GM12878 (cell line): ENCODE measurements around the gene OLIG3. TPM values are rescaled to one million over a fixed set of nuclear protein-coding genes. Genes with fewer than 3 reads are reported as not detected.

Experiments used
- ATAC-seq: fragments of 200-7000 bp; cut with Tn5 transposase; 3 replicates; pipeline ENCODE4 v1.9.1; 2020; ENCODE audit warnings: mild to moderate bottlenecking, moderate library complexity
- BruUV-seq: library from RNA; stranded (reverse); fragments of 400-500 nt; replicated peaks from 2 replicates; lab custom pipeline; 2021; lab: Mats Ljungman, UMichigan
- CTCF ChIA-PET: fragments of 300-600 bp; sonication (Branson Sonifier 250); formaldehyde crosslinking; extraction: SDS; loops from one replicate; lab custom pipeline; 2021; ENCODE audit warnings: inconsistent platforms; lab: Yijun Ruan, JAX
- POLR2A ChIA-PET: fragments of 350-600 bp; formaldehyde crosslinking; extraction: SDS; loops from one replicate; lab custom pipeline; 2021; ENCODE audit warnings: inconsistent platforms; lab: Charles Lee
- RAD21 ChIA-PET: fragments of 300-600 bp; sonication (Branson Sonifier 250); formaldehyde crosslinking; loops from one replicate; lab custom pipeline; 2023; ENCODE audit warnings: antibody characterized with exemption; ENCODE audit not compliant: unreplicated experiment; lab: Charles Lee
- SMC1A ChIA-PET: fragments of 300-600 bp; sonication (Branson Sonifier 250); formaldehyde crosslinking; loops from one replicate; lab custom pipeline; 2023; ENCODE audit not compliant: unreplicated experiment, uncharacterized antibody; lab: Charles Lee
- DNase-seq: peaks from one replicate; pipeline ENCODE4 v3.0.0-alpha.2; 2011; ENCODE audit warnings: low read depth, low spot score
- FAIRE-seq: peaks from 3 replicates; lab custom pipeline; 2011; peaks lifted over from hg19 to GRCh38; lab: Jason Lieb, UNC
- H2AFZ ChIP-seq: 2 replicates; pipeline ENCODE4 v1.6.0; 2011; ENCODE audit warnings: low read depth, low read length, control low read depth; ENCODE audit not compliant: control insufficient read depth
- H3K27ac ChIP-seq: 2 replicates; pipeline ENCODE4 v1.5.1; 2011; ENCODE audit warnings: control low read depth; ENCODE audit not compliant: control insufficient read depth, insufficient read depth
- H3K27me3 ChIP-seq, 2 experiments: replicated peaks in 1 of 2; 2 replicates each; pipeline versions ENCODE4 v1.6.0 to v1.6.1; 2011; ENCODE audit warnings: low read length in 1 of 2; ENCODE audit not compliant: control insufficient read depth in 2 of 2, insufficient read depth in 2 of 2
- H3K36me3 ChIP-seq, 2 experiments: 2 replicates each; pipeline ENCODE4 v1.5.1; 2011; ENCODE audit warnings: low read length in 1 of 2; ENCODE audit not compliant: control insufficient read depth in 2 of 2, insufficient read depth in 2 of 2
- H3K4me1 ChIP-seq: 2 replicates; pipeline ENCODE4 v1.6.1; 2011; ENCODE audit warnings: mild to moderate bottlenecking, low read length, moderate library complexity, mixed read lengths; ENCODE audit not compliant: control insufficient read depth, insufficient read depth
- H3K4me2 ChIP-seq: 2 replicates; pipeline ENCODE4 v1.6.0; 2011; ENCODE audit warnings: control low read depth; ENCODE audit not compliant: control insufficient read depth, insufficient read depth
- H3K4me3 ChIP-seq: fragments of 200-600 bp; sonication (generic); 2 replicates; pipeline ENCODE4 v1.5.1; 2016
- H3K79me2 ChIP-seq: 2 replicates; pipeline ENCODE4 v1.6.0; 2011; ENCODE audit warnings: low read length; ENCODE audit not compliant: control insufficient read depth, insufficient read depth
- H3K9ac ChIP-seq: 2 replicates; pipeline ENCODE4 v1.8.0; 2011; ENCODE audit warnings: low read length, control low read depth, mixed read lengths; ENCODE audit not compliant: control insufficient read depth, insufficient read depth
- H3K9me3 ChIP-seq: replicated peaks from 3 replicates; pipeline ENCODE4 v1.5.1; 2011; ENCODE audit warnings: mild to moderate bottlenecking, low read length; ENCODE audit not compliant: control insufficient read depth, insufficient read depth
- H4K20me1 ChIP-seq: 2 replicates; pipeline ENCODE4 v1.6.0; 2011; ENCODE audit not compliant: control insufficient read depth, insufficient read depth
- BRCA1 ChIP-seq: IDR thresholded peaks from 2 replicates; pipeline ENCODE4 v1.6.1; 2011; ENCODE audit warnings: low read depth, low read length, improper control_type of control experiment
- EGR1 ChIP-seq, 2 experiments: IDR thresholded peaks; 1 replicate in 1 of 2; 2 replicates in 1 of 2; pipeline ENCODE4 v1.6.1; 2011 to 2012; ENCODE audit warnings: low read depth in 2 of 2, low read length in 2 of 2, borderline replicate concordance in 1 of 2, mild to moderate bottlenecking in 1 of 2, moderate library complexity in 1 of 2
- EZH2 ChIP-seq: IDR thresholded peaks from 2 replicates; pipeline ENCODE4 v1.6.1; 2012; ENCODE audit warnings: low read depth, mild to moderate bottlenecking, control low read depth, inconsistent platforms, low read length, borderline replicate concordance; ENCODE audit not compliant: control insufficient read depth
- FOXM1 ChIP-seq: IDR thresholded peaks from 2 replicates; pipeline ENCODE4 v1.6.1; 2012; ENCODE audit warnings: low read depth, mild to moderate bottlenecking, inconsistent platforms, low read length, moderate library complexity
- HDAC6 ChIP-seq: fragments of 200-600 bp; sonication (generic); IDR thresholded peaks from one replicate; pipeline ENCODE4 v1.8.0; 2017; ENCODE audit warnings: antibody characterized with exemption; ENCODE audit not compliant: unreplicated experiment
- NBN ChIP-seq: fragments of 450-650 bp; IDR thresholded peaks from 2 replicates; pipeline ENCODE4 v1.6.1; 2016
- NR2C1 ChIP-seq: fragments of 450-650 bp; IDR thresholded peaks from 2 replicates; pipeline ENCODE4 v1.6.1; 2017; ENCODE audit warnings: antibody characterized with exemption, mild to moderate bottlenecking, moderate library complexity
- RBBP5 ChIP-seq: fragments of 200-600 bp; sonication (generic); conservative IDR thresholded peaks from 2 replicates; pipeline ENCODE4 v1.6.1; 2016
- SPI1 ChIP-seq: IDR thresholded peaks from 2 replicates; pipeline ENCODE4 v1.6.1; 2011; ENCODE audit warnings: low read depth, mild to moderate bottlenecking, low read length, moderate library complexity, borderline replicate concordance; ENCODE audit not compliant: insufficient read depth
- WGBS: methylation state at CpG from one replicate; pipeline ENCODE4 v1.1.6; 2016; ENCODE audit warnings: low lambda C conversion rate; ENCODE audit not compliant: insufficient replicate concordance, insufficient coverage; ENCODE audit errors: missing lambda C conversion rate; 5-methylcytosine and 5-hydroxymethylcytosine counted together
- in situ Hi-C: fragments of 300-500 bp; cut with MboI; formaldehyde crosslinking; loops from 9 replicates; pipeline ENCODE4 v1.14.3; 2018; ENCODE audit warnings: mixed read lengths
- intact Hi-C: fragments of 100-400 bp; cut with micrococcal nuclease; formaldehyde crosslinking; loops from one replicate; pipeline ENCODE4 v1.14.2; 2022; ENCODE audit not compliant: unreplicated experiment
- polyA plus RNA-seq, 11 experiments: library from polyadenylated mRNA; depleted of rRNA in 4 of 11; unstranded in 6 of 11; stranded (reverse) in 5 of 11; fragments of >200 nt; fragmentation: Nextera tagmentation in 4 of 11; fragmentation: Illumina TruSeq in 1 of 11; extraction: Ambion mirVana in 4 of 11; extraction: Trizol in 1 of 11; gene quantifications; 1 replicate in 1 of 11; 2 replicates in 10 of 11; pipeline versions ENCODE4 v1.2.1 to v1.2.3, GENCODE V29; 2011 to 2016; ENCODE audit warnings: inconsistent platforms in 2 of 11, missing spikeins in 2 of 11, low read depth in 1 of 11
- total RNA-seq, 4 experiments: library from RNA; depleted of rRNA in 3 of 4; stranded (reverse); fragments of >200 nt in 3 of 4; fragmentation: Illumina TruSeq in 1 of 4; extraction: Trizol in 1 of 4; gene quantifications; 2 replicates each; pipeline versions ENCODE4 v1.2.1 to v1.2.3, GENCODE V29; 2013 to 2021
- TF ChIP-seq, protein P1 (sequence below): IDR thresholded peaks from 2 replicates; pipeline ENCODE4 v1.6.1; 2012; ENCODE audit warnings: improper control_type of control experiment, low read depth, low read length; ENCODE audit not compliant: insufficient replicate concordance

Gene OLIG3
- total and polyA plus RNA-seq, 10 of the 15 experiments (the other 5 are each of a cell fraction or from before 2014, with no cell fraction given) = not detected

DNA sequence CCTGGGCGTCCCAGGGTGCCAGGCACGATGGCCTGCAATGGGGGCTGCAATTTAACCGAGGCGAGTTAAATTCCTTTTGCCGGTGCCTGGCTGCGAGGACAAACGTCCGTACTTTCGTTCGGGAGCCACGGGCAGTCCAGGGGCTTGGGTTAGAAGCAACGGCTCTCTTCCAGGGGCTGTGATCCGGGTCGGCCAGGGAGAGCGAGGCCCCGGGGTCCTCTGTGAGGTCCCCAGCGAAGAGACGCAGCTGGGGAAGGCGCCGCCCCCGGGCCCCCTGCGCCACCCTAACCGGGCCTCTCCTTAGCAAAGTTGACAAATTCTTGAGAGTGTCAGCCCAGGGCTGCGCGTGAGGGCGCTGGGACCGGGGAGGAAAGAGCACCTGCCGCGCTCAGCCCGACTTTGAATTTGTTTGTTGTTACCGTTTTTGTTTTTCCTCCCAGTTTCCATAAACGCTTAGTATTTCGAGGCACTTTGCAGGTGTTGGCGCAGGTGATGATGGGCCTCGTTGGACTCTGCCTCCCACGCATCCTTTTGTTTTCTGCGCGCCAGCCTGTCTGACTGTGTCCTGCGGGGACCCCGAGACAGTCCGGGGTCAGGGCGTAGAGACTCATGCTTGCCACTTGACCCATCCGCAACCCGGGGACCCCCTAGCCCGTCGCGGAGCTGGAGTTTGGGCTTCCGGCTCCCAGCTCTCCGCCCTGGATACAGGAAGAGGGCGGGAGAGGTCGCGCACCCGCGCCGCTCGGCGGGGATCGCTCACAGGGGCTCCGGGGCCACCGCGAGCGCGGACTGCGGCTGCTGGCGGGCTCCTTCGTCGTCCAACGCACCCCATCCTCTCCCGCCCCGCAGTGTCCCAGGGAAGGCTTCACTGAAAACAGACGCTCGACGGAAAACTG is 5.8 kb downstream of the OLIG3 start:
- RAD21 ChIA-PET = no interaction called here
- POLR2A ChIA-PET = no interaction called here
- no peak for DNase-seq
- Histone ChIP-seq H3K4me2 (peak overlapping the region; percentile 47; the same call in 1 of the 2 replicates), H4K20me1 (no peaks in the 10 kb centered on the region), H3K9ac (no peak overlapping the region), H3K36me3 (no peaks in the 10 kb centered on the region), H2AFZ (no peak overlapping the region)
- in situ Hi-C loops = no loop called here
- CTCF ChIA-PET = no interaction called here
- SMC1A ChIA-PET = no interaction called here
- 37% methylated on average over 52 of the region's 73 CpGs for WGBS
- no peak for TF ChIP-seq FOXM1
- TF ChIP-seq EGR1 (IDR thresholded peaks at IDR 0.05; ENCODE audit: borderline replicate concordance in 1 of 2, low read depth in 2 of 2, low read length in 2 of 2) = 0 out of 3 replicates have a peak, but pooled peaks of 1 of the 2 experiments have one; percentile 18
- TF ChIP-seq, all 136 proteins: peak for 1
- intact Hi-C loops = no loop called here
- Histone ChIP-seq H3K4me1 (no peaks in the 10 kb centered on the region), H3K27ac (no peak overlapping the region), H3K4me3 (no peak overlapping the region), H3K79me2 (no peaks in the 10 kb centered on the region), H3K27me3 (peaks cover 31 to 44% of the 10 kb centered on the region in 2 experiments), H3K9me3 (no peaks in the 10 kb centered on the region; the same call in 2 of the 3 replicates)
- ATAC-seq (no peak), FAIRE-seq (no peak)
- BruUV-seq = no TSS peak

GRCh38 chr6:137487869-137488149 is 6.4 kb downstream of the OLIG3 start:
- CTCF ChIA-PET = no interaction called here
- DNase-seq = no peak
- no peak for TF ChIP-seq BRCA1
- TF ChIP-seq SPI1 = no peak
- no peak for TF ChIP-seq NBN
- TF ChIP-seq RBBP5 = no peak
- no peak for TF ChIP-seq EZH2
- TF ChIP-seq, protein P1, sequence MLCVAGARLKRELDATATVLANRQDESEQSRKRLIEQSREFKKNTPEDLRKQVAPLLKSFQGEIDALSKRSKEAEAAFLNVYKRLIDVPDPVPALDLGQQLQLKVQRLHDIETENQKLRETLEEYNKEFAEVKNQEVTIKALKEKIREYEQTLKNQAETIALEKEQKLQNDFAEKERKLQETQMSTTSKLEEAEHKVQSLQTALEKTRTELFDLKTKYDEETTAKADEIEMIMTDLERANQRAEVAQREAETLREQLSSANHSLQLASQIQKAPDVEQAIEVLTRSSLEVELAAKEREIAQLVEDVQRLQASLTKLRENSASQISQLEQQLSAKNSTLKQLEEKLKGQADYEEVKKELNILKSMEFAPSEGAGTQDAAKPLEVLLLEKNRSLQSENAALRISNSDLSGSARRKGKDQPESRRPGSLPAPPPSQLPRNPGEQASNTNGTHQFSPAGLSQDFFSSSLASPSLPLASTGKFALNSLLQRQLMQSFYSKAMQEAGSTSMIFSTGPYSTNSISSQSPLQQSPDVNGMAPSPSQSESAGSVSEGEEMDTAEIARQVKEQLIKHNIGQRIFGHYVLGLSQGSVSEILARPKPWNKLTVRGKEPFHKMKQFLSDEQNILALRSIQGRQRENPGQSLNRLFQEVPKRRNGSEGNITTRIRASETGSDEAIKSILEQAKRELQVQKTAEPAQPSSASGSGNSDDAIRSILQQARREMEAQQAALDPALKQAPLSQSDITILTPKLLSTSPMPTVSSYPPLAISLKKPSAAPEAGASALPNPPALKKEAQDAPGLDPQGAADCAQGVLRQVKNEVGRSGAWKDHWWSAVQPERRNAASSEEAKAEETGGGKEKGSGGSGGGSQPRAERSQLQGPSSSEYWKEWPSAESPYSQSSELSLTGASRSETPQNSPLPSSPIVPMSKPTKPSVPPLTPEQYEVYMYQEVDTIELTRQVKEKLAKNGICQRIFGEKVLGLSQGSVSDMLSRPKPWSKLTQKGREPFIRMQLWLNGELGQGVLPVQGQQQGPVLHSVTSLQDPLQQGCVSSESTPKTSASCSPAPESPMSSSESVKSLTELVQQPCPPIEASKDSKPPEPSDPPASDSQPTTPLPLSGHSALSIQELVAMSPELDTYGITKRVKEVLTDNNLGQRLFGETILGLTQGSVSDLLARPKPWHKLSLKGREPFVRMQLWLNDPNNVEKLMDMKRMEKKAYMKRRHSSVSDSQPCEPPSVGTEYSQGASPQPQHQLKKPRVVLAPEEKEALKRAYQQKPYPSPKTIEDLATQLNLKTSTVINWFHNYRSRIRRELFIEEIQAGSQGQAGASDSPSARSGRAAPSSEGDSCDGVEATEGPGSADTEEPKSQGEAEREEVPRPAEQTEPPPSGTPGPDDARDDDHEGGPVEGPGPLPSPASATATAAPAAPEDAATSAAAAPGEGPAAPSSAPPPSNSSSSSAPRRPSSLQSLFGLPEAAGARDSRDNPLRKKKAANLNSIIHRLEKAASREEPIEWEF = no peak
- TF ChIP-seq HDAC6 = no peak
- no peak for TF ChIP-seq NR2C1

More at GRCh38 chr6:137487869-137488149, 6.4 kb downstream of the OLIG3 start:
- 23% methylated on average over 7 of the region's 11 CpGs for WGBS
- Histone ChIP-seq H3K27me3 (peaks cover 29 to 40% of the 10 kb centered on the region in 2 experiments), H2AFZ (no peak overlapping the region), H3K36me3 (no peaks in the 10 kb centered on the region), H3K4me2 (no peak overlapping the region), H3K9ac (no peak overlapping the region), H3K4me3 (no peak overlapping the region), H3K79me2 (no peaks in the 10 kb centered on the region), H3K27ac (no peak overlapping the region), H4K20me1 (no peaks in the 10 kb centered on the region), H3K9me3 (no peaks in the 10 kb centered on the region; the same call in 2 of the 3 replicates), H3K4me1 (no peaks in the 10 kb centered on the region)
- POLR2A ChIA-PET = no interaction called here
- intact Hi-C loops = no loop called here
- ATAC-seq = no peak
- SMC1A ChIA-PET = no interaction called here
- in situ Hi-C loops = no loop called here
- BruUV-seq = no TSS peak
- no peak for FAIRE-seq
- RAD21 ChIA-PET = no interaction called here
